GM12864 (cell line): ENCODE results near the gene CDH12.

ENCODE experiments used
- DNase-seq: peaks from one replicate; pipeline ENCODE4 v3.0.0-alpha.2; 2011; ENCODE audit warnings: low read depth
- H3K4me3 ChIP-seq: 2 replicates; pipeline ENCODE4 v1.5.1; 2011; ENCODE audit warnings: mild to moderate bottlenecking, low read depth, low read length, control low read depth
- TF ChIP-seq, protein P1 (sequence below): IDR thresholded peaks from 2 replicates; pipeline ENCODE4 v1.5.1; 2011; ENCODE audit warnings: low read depth, mild to moderate bottlenecking, moderate library complexity, low read length, control low read depth, inconsistent platforms; ENCODE audit errors: missing control alignments

The CDH12 gene

DNA sequence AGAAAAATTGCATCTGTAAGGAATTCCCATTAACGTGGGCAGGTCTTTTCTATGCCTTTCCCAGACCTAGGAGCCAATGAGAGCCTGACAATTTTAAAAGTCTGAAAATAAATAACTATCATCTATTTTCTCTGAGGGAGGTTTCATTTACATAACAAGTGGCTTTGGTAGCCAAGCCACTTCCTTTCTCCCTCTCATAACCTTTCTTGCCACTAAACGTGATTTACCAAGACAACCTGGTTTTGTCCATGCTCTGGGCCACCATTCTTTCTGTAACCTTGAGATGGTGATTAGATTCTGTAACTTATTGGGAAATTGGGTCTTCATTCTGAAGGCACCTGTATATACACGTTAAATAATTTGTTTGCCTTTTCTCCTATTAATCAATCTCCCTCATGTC is 1046.9 kb downstream of the CDH12 start:
- TF ChIP-seq, protein P1, sequence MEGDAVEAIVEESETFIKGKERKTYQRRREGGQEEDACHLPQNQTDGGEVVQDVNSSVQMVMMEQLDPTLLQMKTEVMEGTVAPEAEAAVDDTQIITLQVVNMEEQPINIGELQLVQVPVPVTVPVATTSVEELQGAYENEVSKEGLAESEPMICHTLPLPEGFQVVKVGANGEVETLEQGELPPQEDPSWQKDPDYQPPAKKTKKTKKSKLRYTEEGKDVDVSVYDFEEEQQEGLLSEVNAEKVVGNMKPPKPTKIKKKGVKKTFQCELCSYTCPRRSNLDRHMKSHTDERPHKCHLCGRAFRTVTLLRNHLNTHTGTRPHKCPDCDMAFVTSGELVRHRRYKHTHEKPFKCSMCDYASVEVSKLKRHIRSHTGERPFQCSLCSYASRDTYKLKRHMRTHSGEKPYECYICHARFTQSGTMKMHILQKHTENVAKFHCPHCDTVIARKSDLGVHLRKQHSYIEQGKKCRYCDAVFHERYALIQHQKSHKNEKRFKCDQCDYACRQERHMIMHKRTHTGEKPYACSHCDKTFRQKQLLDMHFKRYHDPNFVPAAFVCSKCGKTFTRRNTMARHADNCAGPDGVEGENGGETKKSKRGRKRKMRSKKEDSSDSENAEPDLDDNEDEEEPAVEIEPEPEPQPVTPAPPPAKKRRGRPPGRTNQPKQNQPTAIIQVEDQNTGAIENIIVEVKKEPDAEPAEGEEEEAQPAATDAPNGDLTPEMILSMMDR = no peak
- H3K4me3 ChIP-seq = no peak overlapping the region
- DNase-seq = no peak

DNA sequence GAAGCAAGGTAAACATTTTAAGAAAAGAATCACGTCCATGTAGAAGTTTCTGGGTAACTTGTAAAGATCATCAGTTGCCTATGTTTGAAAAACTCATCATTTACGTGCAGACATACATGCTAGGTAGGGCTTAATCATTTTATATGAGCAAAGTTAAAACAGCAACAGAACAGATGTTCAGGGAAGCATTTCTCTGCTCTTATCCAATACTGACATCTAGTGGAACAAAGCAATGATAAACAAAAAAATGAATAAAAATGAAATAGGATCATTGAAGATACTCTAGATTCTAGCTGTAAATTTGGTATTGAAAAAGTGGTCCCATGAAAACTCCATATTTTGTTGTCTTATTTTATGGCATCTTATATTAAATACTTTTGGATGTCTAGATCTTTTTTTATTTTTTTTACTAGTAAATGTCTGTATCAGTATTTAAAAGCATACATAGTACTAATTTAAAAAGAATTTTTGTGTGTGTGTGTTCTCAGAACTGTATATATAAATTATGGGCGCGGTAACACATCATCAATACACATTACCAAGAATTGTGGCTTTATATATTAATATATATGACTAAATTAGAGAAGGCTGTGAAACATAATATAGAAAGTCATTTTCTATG is 1050.2 kb downstream of the CDH12 start:
- H3K4me3 ChIP-seq = no peak overlapping the region
- DNase-seq = no peak

DNA sequence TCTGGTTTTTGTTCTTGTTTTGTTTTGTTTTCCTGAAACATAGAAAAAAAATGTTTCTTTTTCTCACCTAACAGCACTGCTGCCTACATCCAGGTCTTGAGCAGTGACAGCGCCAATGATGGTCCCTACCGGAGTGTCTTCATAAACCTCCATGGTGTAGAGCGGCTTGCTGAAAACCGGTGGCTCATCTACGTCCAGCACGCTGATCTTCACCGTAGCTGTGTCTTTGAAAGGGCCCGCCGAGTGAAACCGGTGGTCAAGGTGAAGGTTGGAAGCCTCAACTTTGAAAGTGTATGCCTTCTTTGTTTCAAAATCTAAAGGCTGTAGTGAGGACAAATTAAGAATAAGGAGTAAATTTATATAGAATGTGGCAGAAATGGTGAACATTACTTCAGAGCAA is 1051.0 kb downstream of the CDH12 start:
- H3K4me3 ChIP-seq = no peak overlapping the region
- DNase-seq = no peak
- TF ChIP-seq, protein P1 = no peak

More for the DNA sequence above, 1050.2 kb downstream of the CDH12 start:
- TF ChIP-seq, protein P1 = peak; percentile 20

DNA sequence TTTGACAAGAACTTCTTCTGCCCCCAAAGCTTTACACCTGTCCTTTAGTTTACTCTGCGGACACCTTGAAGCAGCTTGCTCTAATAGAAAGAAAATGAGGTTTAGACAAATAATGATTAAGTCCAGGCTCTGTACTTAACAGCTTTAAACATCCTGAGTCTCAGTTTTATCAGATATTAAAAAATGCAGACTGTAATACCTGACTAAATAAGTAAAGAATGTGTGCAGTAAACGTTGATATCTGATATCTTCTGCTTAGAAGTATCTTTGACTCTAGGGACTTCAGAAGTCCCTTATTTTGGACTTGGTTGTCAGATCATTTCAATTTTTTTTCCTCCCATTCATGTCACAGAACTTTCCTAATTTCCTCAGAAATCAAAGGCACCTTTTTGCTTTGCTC is 1060.4 kb downstream of the CDH12 start:
- no peak for DNase-seq
- TF ChIP-seq, protein P1 = no peak
- H3K4me3 ChIP-seq = no peak overlapping the region

DNA sequence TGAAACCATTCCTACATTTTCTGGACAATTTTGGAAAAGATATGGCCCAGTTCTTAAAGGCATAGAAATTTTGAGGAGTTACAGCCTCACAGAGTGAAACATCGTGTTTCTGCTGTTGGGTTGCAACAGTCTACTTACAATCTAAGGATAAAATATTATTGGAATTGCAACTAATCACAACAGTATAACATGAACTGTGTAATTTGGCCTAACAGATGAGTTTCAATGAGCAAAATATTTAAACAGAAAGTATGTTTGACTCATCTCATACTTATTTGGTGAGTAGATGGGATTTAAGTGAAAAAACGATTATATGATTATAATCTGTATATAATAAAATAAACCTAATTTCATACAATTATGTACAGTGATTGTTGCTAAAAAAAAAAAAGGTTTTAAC is 1061.8 kb downstream of the CDH12 start:
- TF ChIP-seq, protein P1 = no peak
- no peak for DNase-seq
- H3K4me3 ChIP-seq = no peak overlapping the region

DNA sequence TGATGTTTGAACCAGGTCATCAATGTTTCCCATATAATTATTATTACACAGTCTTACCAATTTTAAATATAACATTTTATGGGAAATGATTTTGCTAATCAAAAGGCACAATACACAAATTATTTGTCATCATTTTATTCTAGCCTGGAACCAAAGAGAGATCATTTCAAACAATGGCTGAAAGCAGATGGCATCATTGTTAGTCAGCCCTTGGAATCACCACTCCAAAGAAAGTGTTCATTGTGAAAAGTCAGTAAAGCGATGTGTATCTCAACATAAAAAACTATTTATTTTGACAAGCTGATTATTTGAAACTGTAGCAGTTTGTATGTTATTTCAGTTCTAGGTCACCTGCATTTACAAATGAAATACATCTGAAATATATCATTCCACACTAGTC is 1068.7 kb downstream of the CDH12 start:
- TF ChIP-seq, protein P1 = no peak
- no peak for DNase-seq
- no peak overlapping the region for H3K4me3 ChIP-seq

DNA sequence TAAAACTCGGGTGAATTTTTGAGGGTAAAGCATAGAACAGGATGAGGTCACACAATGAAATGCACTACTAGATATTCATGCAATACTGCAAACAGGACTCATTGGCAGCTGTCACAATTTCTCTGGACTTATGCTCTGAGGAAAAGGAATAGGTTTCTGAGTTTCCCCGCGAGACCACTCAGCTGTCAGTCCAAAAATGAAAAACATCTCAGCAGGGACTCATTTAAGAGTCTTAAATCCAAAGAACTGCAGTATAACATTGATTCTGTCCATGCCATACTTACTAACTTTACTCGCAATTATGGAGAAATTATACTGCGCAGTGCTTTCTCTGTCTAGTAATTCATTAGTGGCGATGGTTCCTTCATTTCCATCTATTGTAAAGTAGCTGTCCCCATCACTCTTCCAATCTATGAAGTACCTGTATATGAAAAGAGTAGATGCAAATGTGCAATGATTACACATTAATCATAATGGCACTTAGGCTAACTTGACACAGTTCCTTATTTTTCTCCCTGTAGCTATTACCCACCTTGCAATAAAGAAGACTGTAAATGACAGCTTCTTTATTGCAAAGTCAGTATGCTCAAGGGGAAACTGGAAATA is 1070.0 kb downstream of the CDH12 start:
- no peak overlapping the region for H3K4me3 ChIP-seq
- TF ChIP-seq, protein P1 = no peak
- no peak for DNase-seq
